ENCODE results near the gene ASB18. TPM values are rescaled to one million over a fixed set of nuclear protein-coding genes. Genes with fewer than 3 reads are reported as not detected.

The ASB18 gene
- total RNA-seq, 1 experiment from 2014 or later = not detected

DNA sequence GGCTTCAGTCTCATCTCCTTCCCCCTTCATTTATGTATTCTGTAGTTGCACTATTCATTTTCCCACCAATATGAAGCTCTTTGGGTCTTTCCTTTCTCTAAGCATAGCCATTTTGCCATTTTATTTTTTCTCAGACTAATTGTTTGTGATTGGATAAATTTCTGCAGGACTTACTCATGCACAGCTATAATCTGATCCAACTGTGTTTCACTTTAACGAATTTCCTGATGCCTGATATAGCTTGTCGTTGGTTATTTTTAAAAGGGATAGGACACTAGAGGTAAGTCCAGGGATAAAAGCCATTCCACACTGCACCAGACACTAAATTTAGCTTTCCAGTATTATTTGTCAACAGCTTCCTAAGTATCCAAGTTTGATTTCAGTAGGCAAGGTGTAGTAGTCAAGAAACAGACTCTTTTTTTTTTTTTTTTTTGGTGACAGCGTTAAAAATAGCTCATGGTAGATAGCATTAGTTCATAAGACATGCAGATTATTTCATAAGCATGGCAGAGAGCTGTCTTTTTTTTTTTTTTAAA is 17.4 kb downstream of the ASB18 start:
- ATAC-seq (no peak), DNase-seq (ENCODE audit: low read depth, low spot score) (no peak)
- ChIA-PET POLR2A (no interaction called here), RAD21 (ENCODE audit: low non-redundant PET in 1 of 2, low total read pairs in 2 of 2, uncharacterized antibody in 2 of 2, unreplicated experiment in 2 of 2) (no interaction called here), CTCF (no interaction called here)
- no peaks in the 10 kb centered on the region for H3K4me1 ChIP-seq (ENCODE audit: control insufficient read depth in 1 of 2, insufficient read depth in 2 of 2, low read length in 2 of 2)
- H3K9me2 ChIP-seq (ENCODE audit: insufficient read depth) = no peaks in the 10 kb centered on the region
- no peak overlapping the region for H2AFZ ChIP-seq (ENCODE audit: low read depth, low read length, poor library complexity, severe bottlenecking)
- H3K27me3 ChIP-seq (ENCODE audit: insufficient read depth, low read length) = no peaks in the 10 kb centered on the region
- H3K9me3 ChIP-seq (ENCODE audit: control insufficient read depth in 1 of 2, insufficient read depth in 1 of 2, low read depth in 1 of 2, low read length in 2 of 2) = no peaks in the 10 kb centered on the region
- H3K36me3 ChIP-seq (ENCODE audit: control insufficient read depth in 1 of 2, insufficient read depth in 2 of 2, low read length in 2 of 2) = no peaks in the 10 kb centered on the region
- BruUV-seq (replicated peaks) = no TSS peak
- intact Hi-C loops (cut with micrococcal nuclease) = no loop called here
- H3K79me2 ChIP-seq (ENCODE audit: insufficient read depth, low read length) = no peaks in the 10 kb centered on the region
- H3K27ac ChIP-seq (ENCODE audit: low read depth, low read length) = no peak overlapping the region
- H3K4me2 ChIP-seq (ENCODE audit: low read length) = no peak overlapping the region
- H4K20me1 ChIP-seq (ENCODE audit: insufficient read depth) = no peaks in the 10 kb centered on the region
- TF ChIP-seq, protein P1, sequence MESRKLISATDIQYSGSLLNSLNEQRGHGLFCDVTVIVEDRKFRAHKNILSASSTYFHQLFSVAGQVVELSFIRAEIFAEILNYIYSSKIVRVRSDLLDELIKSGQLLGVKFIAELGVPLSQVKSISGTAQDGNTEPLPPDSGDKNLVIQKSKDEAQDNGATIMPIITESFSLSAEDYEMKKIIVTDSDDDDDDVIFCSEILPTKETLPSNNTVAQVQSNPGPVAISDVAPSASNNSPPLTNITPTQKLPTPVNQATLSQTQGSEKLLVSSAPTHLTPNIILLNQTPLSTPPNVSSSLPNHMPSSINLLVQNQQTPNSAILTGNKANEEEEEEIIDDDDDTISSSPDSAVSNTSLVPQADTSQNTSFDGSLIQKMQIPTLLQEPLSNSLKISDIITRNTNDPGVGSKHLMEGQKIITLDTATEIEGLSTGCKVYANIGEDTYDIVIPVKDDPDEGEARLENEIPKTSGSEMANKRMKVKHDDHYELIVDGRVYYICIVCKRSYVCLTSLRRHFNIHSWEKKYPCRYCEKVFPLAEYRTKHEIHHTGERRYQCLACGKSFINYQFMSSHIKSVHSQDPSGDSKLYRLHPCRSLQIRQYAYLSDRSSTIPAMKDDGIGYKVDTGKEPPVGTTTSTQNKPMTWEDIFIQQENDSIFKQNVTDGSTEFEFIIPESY (IDR thresholded peaks at IDR 0.05; ENCODE audit: extremely low read depth, insufficient replicate concordance, low read length) = no peak
- TF ChIP-seq EZH2phosphoT487 (IDR thresholded peaks at IDR 0.05; ENCODE audit: borderline replicate concordance) = no peak
- no peak overlapping the region for H3K9ac ChIP-seq (ENCODE audit: low read length)
- H3K4me3 ChIP-seq (replicated peaks in 1 of 2; ENCODE audit: low read depth in 1 of 2, low read length in 2 of 2) = no peak overlapping the region

GRCh38 chr2:236244256-236244655 is 19.9 kb downstream of the ASB18 start:
- POLR2A ChIA-PET = no interaction called here
- Histone ChIP-seq H3K36me3 (ENCODE audit: control insufficient read depth in 1 of 2, insufficient read depth in 2 of 2, low read length in 2 of 2) (no peaks in the 10 kb centered on the region), H3K27ac (ENCODE audit: low read depth, low read length) (no peak overlapping the region), H3K79me2 (ENCODE audit: insufficient read depth, low read length) (no peaks in the 10 kb centered on the region), H3K9ac (ENCODE audit: low read length) (no peak overlapping the region), H3K9me2 (ENCODE audit: insufficient read depth) (no peaks in the 10 kb centered on the region), H3K4me3 (replicated peaks in 1 of 2; ENCODE audit: low read depth in 1 of 2, low read length in 2 of 2) (no peak overlapping the region), H4K20me1 (ENCODE audit: insufficient read depth) (no peaks in the 10 kb centered on the region), H3K9me3 (ENCODE audit: control insufficient read depth in 1 of 2, insufficient read depth in 1 of 2, low read depth in 1 of 2, low read length in 2 of 2) (no peaks in the 10 kb centered on the region), H3K4me2 (ENCODE audit: low read length) (no peak overlapping the region), H2AFZ (ENCODE audit: low read depth, low read length, poor library complexity, severe bottlenecking) (no peak overlapping the region), H3K4me1 (ENCODE audit: control insufficient read depth in 1 of 2, insufficient read depth in 2 of 2, low read length in 2 of 2) (no peaks in the 10 kb centered on the region), H3K27me3 (ENCODE audit: insufficient read depth, low read length) (no peaks in the 10 kb centered on the region)
- intact Hi-C loops (cut with micrococcal nuclease) = no loop called here
- TF ChIP-seq ZNF274 (IDR thresholded peaks at IDR 0.05; ENCODE audit: low read depth, low read length) = no peak
- no peak for TF ChIP-seq ATF3 (IDR thresholded peaks at IDR 0.05)
- BruUV-seq (replicated peaks) = no TSS peak
- no peak for DNase-seq (ENCODE audit: low read depth, low spot score)
- no peak for ATAC-seq
- CTCF ChIA-PET = no interaction called here
- RAD21 ChIA-PET (ENCODE audit: low non-redundant PET in 1 of 2, low total read pairs in 2 of 2, uncharacterized antibody in 2 of 2, unreplicated experiment in 2 of 2) = no interaction called here
